Nephron (organoid): Measurements from ENCODE around the gene ARPC4.

Experiments
- H3K27ac Mint-ChIP-seq, 3 experiments: 2 replicates each; pipeline ENCODE4 v1.8.0; 2020; ENCODE audit warnings: mixed read lengths in 3 of 3, mild to moderate bottlenecking in 2 of 3, moderate library complexity in 1 of 3
- H3K27me3 Mint-ChIP-seq: 2 replicates; pipeline ENCODE4 v1.8.0; 2021; ENCODE audit warnings: low read depth, mild to moderate bottlenecking, moderate library complexity, mixed read lengths
- H3K36me3 Mint-ChIP-seq: 2 replicates; pipeline ENCODE4 v1.8.0; 2020; ENCODE audit warnings: low read depth, mixed read lengths
- H3K4me1 Mint-ChIP-seq: 2 replicates; pipeline ENCODE4 v1.8.0; 2020; ENCODE audit warnings: mixed read lengths
- H3K4me3 Mint-ChIP-seq, 3 experiments: 2 replicates each; pipeline ENCODE4 v1.8.0; 2020; ENCODE audit warnings: mild to moderate bottlenecking in 3 of 3, mixed read lengths in 3 of 3, moderate library complexity in 2 of 3
- H3K9me3 Mint-ChIP-seq: 2 replicates; pipeline ENCODE4 v1.8.0; 2020; ENCODE audit warnings: mixed read lengths
- CTCF ChIP-seq, 3 experiments: fragments of 200-600 bp; sonication (generic); IDR thresholded peaks; one replicate each; pipeline ENCODE4 v1.5.0; 2021; ENCODE audit warnings: antibody characterized with exemption in 3 of 3; ENCODE audit not compliant: unreplicated experiment in 3 of 3

ARPC4 gene

DNA sequence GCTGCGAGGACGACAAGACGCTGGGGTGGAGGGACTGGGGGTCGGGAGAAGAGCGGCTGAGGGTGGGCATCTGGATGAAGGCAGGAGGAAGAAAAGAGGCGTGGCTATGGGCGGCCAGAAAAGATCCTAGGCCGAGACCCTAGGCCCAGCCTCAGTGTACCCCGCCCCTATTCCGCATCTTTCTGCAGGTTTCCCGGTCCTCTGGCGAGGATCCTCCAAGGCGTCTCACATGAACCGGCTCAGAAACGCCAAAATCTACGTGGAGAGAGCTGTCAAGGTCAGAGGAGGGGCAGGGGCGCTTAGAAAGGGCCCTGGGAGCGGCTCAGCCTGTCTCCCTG, 17.5 kb downstream of the ARPC4 start:
- Mint-ChIP-seq H3K4me1 (peaks cover 21% of the 10 kb centered on the region), H3K27ac (peak overlapping the region; percentile 77 to 82 (median 80)), H3K4me3 (peak overlapping the region; percentile 80 to 85 (median 80)), H3K9me3 (no peaks in the 10 kb centered on the region), H3K27me3 (no peaks in the 10 kb centered on the region), H3K36me3 (peaks cover 6% of the 10 kb centered on the region)
- no peak for TF ChIP-seq CTCF (IDR thresholded peaks at IDR 0.05; ENCODE audit: unreplicated experiment in 3 of 3)

DNA sequence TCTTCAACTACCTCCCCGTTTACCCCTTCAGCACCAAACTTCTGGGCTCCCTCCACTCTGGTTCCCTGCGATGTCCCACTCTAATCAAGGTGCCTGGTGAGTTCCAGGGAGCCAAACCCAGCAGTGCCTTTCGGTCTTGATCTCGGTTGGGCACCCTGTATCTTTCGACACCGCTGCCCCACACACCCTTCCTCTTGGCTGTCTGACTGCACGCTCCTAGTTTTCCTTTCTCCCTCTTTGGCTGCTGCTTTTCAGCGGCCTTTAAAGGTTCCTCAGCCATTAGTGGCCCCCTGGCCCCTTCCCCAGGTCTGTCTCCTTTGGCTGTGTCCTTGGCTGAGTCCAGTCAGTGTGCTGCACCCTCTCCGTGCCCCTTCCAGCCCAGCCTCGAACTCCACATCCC, 18.0 kb downstream of the ARPC4 start:
- no peak for TF ChIP-seq CTCF (IDR thresholded peaks at IDR 0.05; ENCODE audit: unreplicated experiment in 3 of 3)
- H3K4me1 Mint-ChIP-seq = peaks cover 21% of the 10 kb centered on the region
- peaks cover 6% of the 10 kb centered on the region for H3K36me3 Mint-ChIP-seq
- no peaks in the 10 kb centered on the region for H3K9me3 Mint-ChIP-seq
- peak overlapping the region; percentile 80 to 85 (median 80) for H3K4me3 Mint-ChIP-seq
- H3K27me3 Mint-ChIP-seq = no peaks in the 10 kb centered on the region
- peak overlapping the region; percentile 77 to 82 (median 80) for H3K27ac Mint-ChIP-seq

DNA sequence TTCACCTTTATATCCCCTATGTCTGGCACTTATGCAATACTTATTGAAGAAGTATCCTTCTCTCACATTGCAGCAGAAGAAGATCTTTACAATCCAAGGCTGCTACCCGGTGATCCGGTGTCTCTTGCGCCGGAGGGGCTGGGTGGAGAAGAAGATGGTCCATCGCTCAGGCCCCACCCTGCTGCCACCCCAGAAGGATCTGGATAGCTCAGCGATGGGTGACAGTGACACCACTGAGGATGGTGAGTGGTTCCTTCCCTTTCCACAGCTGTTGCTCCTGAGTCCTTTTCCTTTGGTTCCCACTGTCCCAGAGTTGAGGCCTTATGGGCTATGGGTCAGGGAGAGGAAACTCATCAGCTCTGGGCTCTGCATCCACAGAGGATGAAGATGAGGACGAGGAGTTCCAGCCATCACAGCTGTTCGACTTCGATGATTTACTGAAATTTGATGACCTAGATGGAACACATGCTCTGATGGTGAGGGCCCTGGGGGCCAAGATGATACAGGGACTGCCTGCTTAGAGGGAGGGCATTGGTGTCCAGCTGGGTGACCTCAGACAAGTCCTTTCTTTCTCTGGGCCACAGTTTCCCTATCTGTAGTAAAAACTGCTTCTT, 20.1 kb downstream of the ARPC4 start:
- Mint-ChIP-seq H3K4me3 (no peak overlapping the region), H3K36me3 (peaks cover 3% of the 10 kb centered on the region), H3K9me3 (no peaks in the 10 kb centered on the region), H3K27ac (no peak overlapping the region), H3K27me3 (no peaks in the 10 kb centered on the region), H3K4me1 (peaks cover 21% of the 10 kb centered on the region)
- no peak for TF ChIP-seq CTCF (IDR thresholded peaks at IDR 0.05; ENCODE audit: unreplicated experiment in 3 of 3)

DNA sequence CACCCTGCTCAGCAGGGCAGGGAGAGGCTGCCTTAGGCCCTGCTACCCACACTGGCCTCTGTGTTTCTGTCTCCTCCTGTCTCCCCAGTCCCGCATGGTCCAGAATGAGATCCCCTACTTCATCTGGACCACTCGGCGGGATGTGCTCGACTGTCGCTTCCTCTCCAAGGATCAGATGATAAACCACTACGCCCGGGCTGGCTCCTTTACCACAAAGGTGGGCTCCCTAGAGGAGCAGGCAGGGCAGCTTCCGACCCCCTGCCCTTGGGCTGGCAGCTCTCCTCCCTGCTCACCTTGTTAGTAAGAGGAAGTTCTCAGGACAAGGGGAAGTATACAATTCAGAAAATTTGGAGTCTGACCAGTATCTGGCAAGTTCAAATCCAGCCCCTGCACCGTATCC, 23.1 kb downstream of the ARPC4 start:
- H3K4me1 Mint-ChIP-seq = peaks cover 9% of the 10 kb centered on the region
- no peak overlapping the region for H3K4me3 Mint-ChIP-seq
- H3K36me3 Mint-ChIP-seq = peaks cover 9% of the 10 kb centered on the region
- no peak for TF ChIP-seq CTCF (IDR thresholded peaks at IDR 0.05; ENCODE audit: unreplicated experiment in 3 of 3)
- no peak overlapping the region for H3K27ac Mint-ChIP-seq
- no peaks in the 10 kb centered on the region for H3K9me3 Mint-ChIP-seq
- no peaks in the 10 kb centered on the region for H3K27me3 Mint-ChIP-seq

- Mint-ChIP-seq H3K36me3 (peaks cover 9% of the 10 kb centered on the region), H3K27me3 (no peaks in the 10 kb centered on the region), H3K27ac (no peak overlapping the region), H3K4me3 (no peak overlapping the region), H3K9me3 (no peaks in the 10 kb centered on the region), H3K4me1 (no peaks in the 10 kb centered on the region)
- TF ChIP-seq CTCF (IDR thresholded peaks at IDR 0.05; ENCODE audit: unreplicated experiment in 3 of 3) = no peak
Observed at GRCh38 chr3:9817436-9817835, 24.6 kb downstream of the ARPC4 start.

DNA sequence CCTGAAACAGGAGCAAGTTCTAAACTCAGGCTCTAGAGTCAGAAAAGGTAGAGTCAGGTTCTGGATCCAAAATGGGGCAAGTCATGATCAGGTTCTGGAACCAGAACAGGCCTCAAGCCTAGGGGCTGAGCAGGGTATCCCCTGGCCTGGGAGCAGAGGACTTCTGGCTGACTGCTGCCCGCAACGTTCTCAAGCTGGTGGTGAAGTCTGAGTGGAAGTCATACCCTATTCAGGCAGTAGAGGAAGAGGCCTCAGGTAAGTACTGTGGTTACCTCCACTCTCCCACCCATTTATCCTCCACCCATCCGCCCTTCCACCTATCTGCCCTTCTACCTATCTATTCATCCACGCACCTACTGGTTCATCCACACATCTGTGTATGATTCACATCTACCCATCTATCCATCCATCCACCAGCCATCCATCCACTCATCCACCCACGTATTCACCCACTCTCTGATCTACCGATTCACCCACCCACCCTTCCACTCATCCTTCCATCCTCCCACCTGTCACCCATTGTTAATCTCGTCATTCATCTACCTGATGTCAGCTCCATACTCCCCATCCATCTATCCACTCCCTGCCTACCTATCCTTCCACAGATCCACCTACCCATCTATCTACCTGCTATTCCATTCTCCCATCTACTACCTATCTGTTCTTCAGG, 25.9 kb downstream of the ARPC4 start:
- TF ChIP-seq CTCF (IDR thresholded peaks at IDR 0.05; ENCODE audit: unreplicated experiment in 3 of 3) = no peak
- Mint-ChIP-seq H3K4me1 (no peaks in the 10 kb centered on the region), H3K9me3 (no peaks in the 10 kb centered on the region), H3K27me3 (no peaks in the 10 kb centered on the region), H3K4me3 (no peak overlapping the region), H3K36me3 (peaks cover 6% of the 10 kb centered on the region), H3K27ac (no peak overlapping the region)
